GM18907 (cell line): ENCODE data around the gene CORO7.
"Not testable (repeated sequence)": the region's sequence is repeated elsewhere in the genome, so short reads cannot be mapped to it uniquely, and the experiment has no call there.

Source experiments
- ATAC-seq: cut with Tn5 transposase; IDR thresholded peaks from one replicate; pipeline ENCODE4 v1.9.1; 2021; ENCODE audit warnings: mild to moderate bottlenecking, moderate library complexity; ENCODE audit not compliant: unreplicated experiment

Gene CORO7

GRCh38 chr16:4358831-4359561, 57.4 kb downstream of the CORO7 start:
- no peak for ATAC-seq

GRCh38 chr16:4358236-4358635, 58.2 kb downstream of the CORO7 start:
- no peak for ATAC-seq

DNA sequence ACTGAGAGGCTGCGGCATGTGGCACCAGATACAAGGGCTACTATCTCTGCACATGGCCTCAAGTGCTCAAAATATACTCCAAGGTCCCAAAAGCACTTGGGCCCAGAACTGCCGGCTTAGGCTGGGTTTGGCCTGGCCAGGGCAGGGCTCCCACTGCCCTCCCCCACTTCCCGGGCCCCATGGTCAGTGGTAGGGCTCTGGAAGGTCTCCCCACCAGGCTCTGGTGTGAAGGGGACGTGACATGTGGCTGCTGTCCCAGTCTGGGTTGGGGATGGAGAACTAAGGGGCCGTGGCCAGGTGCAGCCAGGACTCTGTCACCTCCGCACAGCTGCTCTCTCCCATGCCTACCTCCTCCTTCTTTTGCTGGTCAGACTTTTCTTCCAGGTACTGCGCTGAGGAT, 59.6 kb downstream of the CORO7 start:
- ATAC-seq, result no peak

DNA sequence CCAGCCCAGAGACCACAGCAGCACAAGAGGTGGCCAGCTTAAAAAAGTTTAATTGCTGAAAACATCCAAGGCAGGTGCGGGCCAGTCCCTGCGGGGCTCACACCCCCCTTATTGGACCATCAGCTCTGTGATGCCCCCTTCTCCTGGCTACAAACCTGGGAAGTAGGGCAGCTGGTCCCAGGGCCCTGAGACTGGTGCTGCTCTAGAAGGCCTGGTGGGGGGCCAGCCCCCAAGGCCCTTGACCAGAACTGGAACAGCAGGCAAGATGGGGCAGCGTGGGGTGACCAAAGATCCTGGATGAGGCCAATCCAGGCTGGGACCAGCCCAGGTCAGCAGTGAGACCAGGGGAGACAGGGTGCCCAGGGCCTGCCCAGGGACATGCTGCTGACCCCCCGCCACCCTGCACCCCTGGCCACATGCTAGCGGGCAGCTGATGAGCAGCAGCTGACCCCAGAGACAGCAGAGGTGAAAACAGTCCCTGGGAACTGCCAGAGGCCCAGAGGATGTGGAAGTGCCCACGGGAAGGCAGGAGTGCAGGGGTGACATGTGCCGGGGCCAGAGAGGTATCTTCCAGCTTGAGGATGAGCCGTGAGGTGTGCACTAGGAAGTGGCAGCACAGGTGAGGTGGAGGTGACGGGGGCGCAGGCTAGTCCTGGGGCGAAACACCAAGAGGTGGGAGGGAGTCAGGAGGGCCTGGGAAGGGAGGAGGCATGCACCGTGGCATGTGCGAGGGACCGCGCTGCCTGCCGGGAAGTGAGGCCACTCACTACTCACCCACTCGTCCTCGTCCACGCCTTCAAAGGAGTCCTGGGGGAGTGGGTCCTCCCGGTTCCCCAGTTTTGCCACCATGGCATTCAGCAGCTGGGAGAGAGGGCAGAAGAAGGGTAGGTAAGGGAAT, 61.6 kb downstream of the CORO7 start:
- ATAC-seq, result no peak

- ATAC-seq, result no peak
These were observed 62.7 kb downstream of the CORO7 start for GRCh38 chr16:4353675-4354074.

DNA sequence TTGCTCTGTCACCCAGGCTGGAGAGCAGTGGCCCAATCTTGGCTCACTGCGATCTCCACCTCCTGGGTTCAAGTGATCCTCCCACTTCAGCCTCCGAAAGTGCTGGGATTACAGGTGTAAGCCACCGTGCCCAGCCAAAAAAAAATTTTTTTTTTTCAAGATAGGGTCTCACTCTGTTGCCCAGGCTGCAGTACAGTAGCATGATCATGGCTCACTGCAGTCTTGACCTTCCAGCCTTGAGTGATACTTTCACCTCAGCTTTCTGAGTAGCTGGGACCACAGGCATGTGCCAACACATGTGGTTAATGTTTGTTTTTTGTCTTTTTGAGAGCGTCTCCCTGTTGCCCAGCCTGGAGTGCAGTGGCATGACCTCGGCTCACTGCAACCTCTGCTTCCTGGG, 63.6 kb downstream of the CORO7 start:
- no peak for ATAC-seq

- ATAC-seq, result no peak
These were observed 64.5 kb downstream of the CORO7 start for GRCh38 chr16:4351880-4352279.

DNA sequence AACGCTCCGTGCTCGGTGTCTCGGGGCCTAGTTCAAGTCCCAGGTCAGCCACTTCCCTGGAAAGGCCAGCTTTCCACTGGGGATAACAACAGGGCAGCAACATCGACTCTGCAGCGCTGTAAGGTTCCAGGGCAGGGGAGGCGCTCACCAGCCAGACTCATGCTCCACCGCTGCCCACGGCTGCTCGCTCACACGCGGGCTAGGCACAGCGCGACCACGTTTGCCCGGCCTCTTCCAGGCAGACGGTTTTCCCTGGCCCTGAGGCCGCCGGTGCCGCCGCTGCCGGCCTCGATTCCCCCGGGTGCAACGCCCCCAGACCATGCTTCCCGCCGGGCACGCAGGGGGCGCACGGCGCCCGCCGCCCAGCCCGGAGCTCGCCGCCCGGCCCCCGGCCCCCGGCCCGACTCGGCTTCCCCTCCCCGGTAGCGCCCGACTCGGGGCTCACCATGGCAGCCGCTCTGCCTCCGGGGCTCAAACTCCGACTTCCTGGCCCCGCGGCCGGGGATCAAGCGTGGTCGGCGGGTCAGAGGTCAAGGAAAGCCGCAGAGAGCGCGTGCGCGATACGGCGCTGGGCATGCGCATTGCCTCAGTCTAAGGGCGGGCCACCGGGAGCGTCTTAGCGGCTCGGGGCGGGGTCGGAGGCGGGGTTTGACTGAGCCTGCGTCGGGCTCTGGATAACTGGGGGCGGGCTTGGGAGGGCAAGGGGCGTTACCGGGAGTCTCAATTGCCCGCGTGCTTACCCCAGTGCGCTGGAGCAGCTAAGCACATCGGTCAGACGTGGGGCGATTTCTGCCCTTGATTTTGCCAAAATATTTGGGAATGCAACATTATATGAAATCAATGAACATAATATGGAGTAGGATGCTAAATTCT, 65.4 kb downstream of the CORO7 start, which contains the start of gene PAM16:
PAM16 (minus strand) TSS at position 535 of the 873 bp plus-strand sequence; CDS start at position 448, 87 bp downstream.
- ATAC-seq, result peak; percentile 81

- ATAC-seq, result no peak
These were observed 66.0 kb downstream of the CORO7 start for GRCh38 chr16:4350365-4350786.

DNA sequence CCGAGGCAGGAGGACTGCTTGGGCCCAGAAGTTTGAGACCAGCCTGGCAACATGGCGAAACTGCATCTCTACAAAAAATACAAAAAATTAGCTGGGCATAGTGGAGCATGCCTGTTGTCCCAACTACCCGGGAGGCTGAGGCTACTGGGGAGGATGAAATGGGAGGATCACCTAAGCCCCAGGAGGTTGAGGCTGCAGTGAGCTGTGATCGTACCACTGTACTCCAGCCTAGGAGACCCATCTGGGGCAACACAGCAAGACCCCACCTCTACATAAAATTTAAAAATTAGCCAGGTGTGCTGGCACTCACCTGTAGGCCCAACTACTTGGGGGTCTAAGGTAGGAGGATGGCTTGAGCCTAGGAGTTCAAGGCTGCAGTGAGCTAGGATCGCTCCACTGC, 67.1 kb downstream of the CORO7 start:
- no peak for ATAC-seq

DNA sequence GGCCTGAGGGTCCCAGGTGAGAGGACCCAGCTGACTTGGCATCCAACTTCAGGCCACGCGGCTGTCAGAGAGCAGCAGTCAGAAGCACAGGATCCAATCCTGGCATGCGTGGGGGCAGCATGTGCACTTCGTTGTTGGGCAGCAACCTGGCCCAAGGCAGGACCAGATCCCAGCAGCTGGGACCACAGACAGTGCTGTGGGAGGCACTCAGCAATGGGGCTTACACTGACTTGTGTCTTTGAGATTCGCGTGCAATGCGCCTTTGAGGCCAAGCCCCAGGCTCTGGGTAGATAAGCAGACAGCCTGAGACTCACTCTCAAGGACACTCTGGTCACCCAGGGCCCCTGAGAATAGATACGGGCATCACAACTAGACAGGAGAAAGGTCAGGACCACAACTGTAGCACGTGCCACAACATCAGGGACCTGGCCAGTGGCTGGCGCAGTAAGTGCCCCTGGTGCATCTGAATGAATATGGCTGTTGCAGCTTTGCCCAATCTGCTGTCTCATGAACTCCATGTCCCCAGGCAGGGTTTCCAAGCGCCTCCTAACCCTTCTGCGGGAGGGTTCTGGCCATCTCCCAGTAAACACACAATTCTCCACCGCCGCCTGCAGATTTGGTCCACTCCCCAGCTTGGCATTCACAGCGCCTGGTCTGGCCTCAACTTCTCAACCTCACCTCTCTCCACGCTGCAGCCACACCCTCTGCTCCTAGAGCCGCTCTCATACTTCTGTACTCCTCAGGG, 68.5 kb downstream of the CORO7 start:
- ATAC-seq, result no peak

DNA sequence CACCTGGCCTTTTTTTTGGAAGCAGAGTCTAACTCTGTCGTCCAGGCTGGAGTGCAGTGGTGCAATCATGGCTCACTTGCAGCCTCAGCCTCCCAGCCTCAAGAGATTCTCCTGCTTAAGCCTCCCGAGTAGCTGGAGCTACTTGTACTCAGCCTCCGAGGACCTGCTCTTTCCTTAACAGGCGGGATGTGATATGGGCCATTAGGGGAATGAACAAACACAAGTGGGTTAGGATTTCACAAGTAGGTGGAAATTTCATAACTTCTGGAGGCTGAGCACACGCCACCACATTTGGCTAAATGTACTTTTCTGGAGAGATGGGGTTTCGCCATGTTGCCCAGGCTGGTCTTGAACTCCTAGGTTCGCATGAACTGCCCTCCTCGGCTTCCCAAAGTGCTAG, 69.4 kb downstream of the CORO7 start:
- ATAC-seq, result no peak

DNA sequence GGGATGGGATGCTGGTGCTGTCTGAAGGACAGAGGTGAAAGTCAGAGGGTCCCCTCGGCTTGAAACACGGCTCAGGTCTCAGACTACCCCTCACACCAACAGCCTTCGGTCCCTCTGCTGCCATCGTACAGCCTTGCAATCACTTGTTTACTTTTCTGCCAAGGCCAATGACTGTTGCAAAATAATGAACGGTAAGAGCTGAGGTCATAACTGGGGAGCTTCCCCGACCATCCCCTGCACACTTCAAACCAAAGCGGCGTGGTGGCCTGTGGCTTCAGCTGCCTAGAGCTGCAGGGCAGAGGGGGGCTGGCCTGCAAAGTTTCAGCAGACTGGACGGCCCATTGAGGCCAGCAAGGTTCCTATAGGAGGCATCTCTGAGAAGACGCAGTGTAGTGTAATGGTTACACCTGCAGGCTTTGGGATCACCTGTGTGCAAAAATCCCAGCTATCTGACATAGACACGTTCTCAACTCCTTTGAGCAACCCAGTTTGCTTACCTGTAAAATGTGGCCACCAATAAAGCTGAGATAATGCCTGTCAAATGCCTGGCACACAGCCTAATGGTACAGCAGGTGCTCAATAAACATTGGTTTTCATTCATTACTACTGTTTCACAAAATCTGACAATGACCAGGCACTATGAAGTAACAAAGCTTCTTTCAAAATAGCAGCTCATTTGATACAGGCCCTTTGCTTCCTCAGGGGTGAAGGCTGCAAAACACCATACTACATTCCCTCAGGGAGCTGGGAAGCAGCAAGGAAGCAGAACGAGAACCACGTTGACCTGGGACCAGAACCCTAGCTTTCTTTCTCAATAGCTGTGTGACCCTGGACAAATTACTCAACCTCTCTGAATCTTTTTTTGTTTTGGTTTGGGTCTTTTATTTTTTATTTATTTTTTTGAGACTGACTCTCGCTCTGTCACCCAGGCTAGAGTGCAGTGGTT, 70.3 kb downstream of the CORO7 start:
- no peak for ATAC-seq

DNA sequence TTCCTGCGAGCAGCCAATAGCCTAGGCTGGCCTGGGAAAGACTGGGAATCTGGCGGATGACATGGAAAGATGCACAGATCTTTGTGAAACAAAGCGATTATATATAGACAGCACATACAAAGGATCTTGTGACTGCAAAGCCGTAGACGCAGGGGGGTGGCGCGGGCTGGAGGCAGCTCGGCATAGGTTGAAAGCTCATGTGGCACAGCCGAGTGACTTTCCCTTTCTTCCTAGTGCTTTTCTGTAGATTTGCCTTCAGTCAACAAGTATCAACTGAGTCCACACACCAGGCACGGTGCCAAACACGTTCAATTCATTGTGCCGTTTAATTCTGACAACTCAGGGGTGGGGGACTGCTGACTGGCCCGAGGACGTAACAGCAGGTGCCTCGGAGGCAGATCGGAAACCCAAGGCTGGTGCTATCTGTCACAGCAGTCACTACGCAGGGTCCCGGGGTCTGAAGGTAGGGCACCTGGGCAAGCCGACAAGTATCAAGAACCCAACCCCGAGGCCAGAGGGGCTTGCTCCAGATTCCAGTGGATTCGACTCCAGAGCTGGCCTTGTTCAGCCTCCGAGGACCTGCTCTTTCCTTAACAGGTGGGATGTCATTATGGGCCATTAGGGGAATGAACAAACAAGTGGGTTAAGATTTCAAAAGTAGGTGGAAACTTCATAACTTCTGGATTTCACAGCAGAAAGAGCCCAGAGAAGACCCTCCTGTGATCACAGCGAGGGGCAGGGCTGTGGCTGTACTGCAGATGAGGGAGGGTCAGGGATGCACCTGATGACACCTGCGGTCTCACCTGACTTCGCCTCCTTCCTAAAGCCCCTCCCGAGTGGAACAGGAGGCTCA, 71.2 kb downstream of the CORO7 start:
- no peak for ATAC-seq

DNA sequence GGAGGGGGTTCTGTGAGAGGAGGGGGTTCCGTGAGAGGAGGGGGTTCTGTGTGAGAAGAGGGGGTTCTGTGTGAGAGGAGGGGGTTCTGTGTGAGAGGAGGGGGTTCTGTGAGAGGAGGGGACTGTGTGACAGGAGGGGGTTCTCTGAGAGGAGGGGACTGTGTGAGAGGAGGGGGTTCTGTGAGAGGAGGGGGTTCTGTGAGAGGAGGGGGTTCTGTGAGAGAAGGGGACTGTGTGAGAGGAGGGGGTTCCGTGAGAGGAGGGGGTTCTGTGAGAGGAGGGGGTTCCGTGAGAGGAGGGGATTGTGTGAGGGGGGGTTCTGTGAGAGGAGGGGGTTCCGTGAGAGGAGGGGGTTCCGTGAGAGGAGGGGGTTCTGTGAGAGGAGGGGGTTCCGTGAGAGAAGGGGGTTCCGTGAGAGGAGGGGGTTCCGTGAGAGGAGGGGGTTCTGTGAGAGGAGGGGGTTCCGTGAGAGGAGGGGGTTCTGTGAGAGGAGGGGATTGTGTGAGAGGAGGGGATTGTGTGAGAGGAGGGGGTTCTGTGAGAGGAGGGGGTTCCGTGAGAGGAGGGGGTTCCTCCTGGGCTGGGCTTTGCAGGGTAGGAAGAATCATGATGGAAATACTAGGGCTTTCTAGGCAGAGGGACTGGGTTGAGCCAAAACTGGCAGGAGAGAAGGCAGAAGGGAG, 72.0 kb downstream of the CORO7 start:
- ATAC-seq, result not testable (repeated sequence)

DNA sequence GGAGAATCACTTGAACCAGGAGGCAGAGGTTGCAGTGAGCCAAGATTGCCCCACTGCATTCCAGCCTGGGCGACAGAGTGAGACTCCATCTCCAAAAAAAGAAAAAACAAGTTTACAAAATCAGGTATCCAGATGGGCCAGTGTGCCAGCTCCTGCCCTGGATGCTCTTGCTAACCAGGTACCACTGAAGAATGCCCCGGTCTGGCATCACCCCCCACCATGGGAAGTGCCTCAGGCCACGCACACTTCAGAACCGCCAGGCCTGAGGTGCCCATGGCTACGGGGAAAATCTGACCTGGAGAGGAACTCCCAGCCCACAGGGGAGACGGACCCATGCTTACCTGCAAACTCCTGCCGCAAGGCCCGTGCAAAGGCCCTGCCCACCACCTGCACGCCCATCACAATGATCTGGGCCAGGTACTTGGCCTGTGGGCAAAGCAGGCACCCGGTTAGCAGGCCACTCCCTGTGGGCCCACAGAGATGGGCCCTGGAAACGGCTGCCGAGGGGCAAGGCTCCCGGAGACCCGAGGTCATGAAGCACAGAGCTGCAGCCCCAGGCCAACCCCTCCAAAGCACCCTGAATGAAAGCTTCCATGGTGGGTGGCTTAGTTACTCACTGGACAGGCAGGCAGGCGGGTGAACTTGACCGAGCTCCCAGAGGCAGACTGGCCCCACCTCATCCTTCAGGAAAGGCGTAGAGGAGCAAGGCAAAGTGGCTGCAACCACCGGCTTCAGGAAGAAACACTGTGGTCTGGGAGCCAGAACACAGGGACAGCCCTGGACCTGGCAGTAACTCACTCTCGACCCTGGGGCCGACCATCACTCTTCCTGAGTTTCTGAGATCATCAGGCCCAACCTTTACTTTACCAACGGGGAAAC, 73.3 kb downstream of the CORO7 start:
- no peak for ATAC-seq

GRCh38 chr16:4341250-4341649, 75.1 kb downstream of the CORO7 start:
- no peak for ATAC-seq
